CD14-positive monocyte (primary cell): Measurements from ENCODE around the gene ERP27. TPM values are rescaled to one million over a fixed set of nuclear protein-coding genes. Genes with fewer than 3 reads are reported as not detected.
A peak's percentile ranks its signal among the peaks of the same experiment; 100 is the strongest.

Source experiments
- DNase-seq, 3 donors: peaks; one replicate each; pipeline ENCODE4 v3.0.0-alpha.2; 2011 to 2022
- H2AFZ ChIP-seq: 2 replicates; pipeline ENCODE4 v1.6.0; 2012; ENCODE audit warnings: mild to moderate bottlenecking, low read depth, low read length, inconsistent platforms; ENCODE audit not compliant: insufficient read depth, poor library complexity, severe bottlenecking
- H3K27ac ChIP-seq, 2 donors: 1 replicate in 1 of 2; 2 replicates in 1 of 2; pipeline ENCODE4 v1.5.1; 2012 to 2013; ENCODE audit warnings: low read length in 2 of 2, control low read depth in 1 of 2, inconsistent platforms in 1 of 2, low read depth in 1 of 2, mild to moderate bottlenecking in 1 of 2
- H3K27me3 ChIP-seq, 2 donors: one replicate each; pipeline versions ENCODE4 v1.6.0 to v1.6.1; 2011 to 2013; ENCODE audit warnings: low read length in 2 of 2; ENCODE audit not compliant: control insufficient read depth in 2 of 2, insufficient read depth in 2 of 2
- H3K36me3 ChIP-seq, 2 donors: replicated peaks in 1 of 2; 1 replicate in 1 of 2; 2 replicates in 1 of 2; pipeline versions ENCODE4 v1.5.1 to v1.6.1; 2012 to 2013; ENCODE audit warnings: low read length in 2 of 2, control low read depth in 1 of 2, inconsistent platforms in 1 of 2, mild to moderate bottlenecking in 1 of 2; ENCODE audit not compliant: insufficient read depth in 2 of 2, control insufficient read depth in 1 of 2
- H3K4me1 ChIP-seq, 2 donors: 1 replicate in 1 of 2; 2 replicates in 1 of 2; pipeline versions ENCODE4 v1.5.1 to v1.6.1; 2012 to 2013; ENCODE audit warnings: low read length in 2 of 2, control low read depth in 1 of 2, inconsistent platforms in 1 of 2, mild to moderate bottlenecking in 1 of 2, moderate library complexity in 1 of 2; ENCODE audit not compliant: insufficient read depth in 2 of 2, control insufficient read depth in 1 of 2
- H3K4me2 ChIP-seq: replicated peaks from 2 replicates; pipeline ENCODE3; 2012; ENCODE audit warnings: low read length, moderate library complexity, mild to moderate bottlenecking; ENCODE audit not compliant: poor library complexity, severe bottlenecking; ENCODE audit errors: extremely low read depth
- H3K4me3 ChIP-seq, 3 experiments: fragments of 200-600 bp in 1 of 3; sonication (generic) in 1 of 3; replicated peaks in 1 of 3; 1 replicate in 2 of 3; 2 replicates in 1 of 3; pipeline ENCODE4 v1.5.1; 2011 to 2013; ENCODE audit warnings: low read length in 3 of 3, mild to moderate bottlenecking in 3 of 3, control low read depth in 2 of 3, low read depth in 2 of 3, inconsistent platforms in 1 of 3, moderate library complexity in 1 of 3
- H3K79me2 ChIP-seq: 2 replicates; pipeline ENCODE4 v1.6.0; 2012; ENCODE audit warnings: mild to moderate bottlenecking, control low read depth, inconsistent platforms, low read length, moderate library complexity; ENCODE audit not compliant: insufficient read depth
- H3K9ac ChIP-seq: 2 replicates; pipeline ENCODE4 v1.6.0; 2017; ENCODE audit warnings: low read length, mild to moderate bottlenecking; ENCODE audit not compliant: insufficient read depth, poor library complexity, severe bottlenecking
- H3K9me3 ChIP-seq, 2 donors: replicated peaks in 1 of 2; 1 replicate in 1 of 2; 2 replicates in 1 of 2; pipeline versions ENCODE4 v1.5.1 to v1.6.1; 2012 to 2013; ENCODE audit warnings: low read length in 2 of 2, control low read depth in 1 of 2; ENCODE audit not compliant: control insufficient read depth in 1 of 2, insufficient read depth in 1 of 2
- H4K20me1 ChIP-seq: 2 replicates; pipeline ENCODE4 v1.6.0; 2012; ENCODE audit warnings: mild to moderate bottlenecking, low read length, control low read depth, moderate library complexity; ENCODE audit not compliant: insufficient read depth
- H3K27ac Mint-ChIP-seq, 7 donors: one replicate each; pipeline ENCODE4 v1.8.0; 2020; ENCODE audit warnings: mild to moderate bottlenecking in 7 of 7, mixed read lengths in 7 of 7, moderate library complexity in 6 of 7, inconsistent platforms in 2 of 7
- H3K27me3 Mint-ChIP-seq, 3 donors: one replicate each; pipeline ENCODE4 v1.8.0; 2021 to 2022; ENCODE audit warnings: low read depth in 3 of 3, mild to moderate bottlenecking in 3 of 3, mixed read lengths in 3 of 3, moderate library complexity in 3 of 3, inconsistent platforms in 1 of 3
- H3K36me3 Mint-ChIP-seq, 2 donors: one replicate each; pipeline ENCODE4 v1.8.0; 2020; ENCODE audit warnings: mixed read lengths in 2 of 2, inconsistent platforms in 1 of 2, mild to moderate bottlenecking in 1 of 2
- H3K4me1 Mint-ChIP-seq: one replicate; pipeline ENCODE4 v1.8.0; 2020; ENCODE audit warnings: mild to moderate bottlenecking, mixed read lengths
- H3K4me3 Mint-ChIP-seq, 2 donors: one replicate each; pipeline ENCODE4 v1.8.0; 2020; ENCODE audit warnings: mild to moderate bottlenecking in 2 of 2, mixed read lengths in 2 of 2, moderate library complexity in 1 of 2
- H3K9me3 Mint-ChIP-seq, 7 donors: one replicate each; pipeline ENCODE4 v1.8.0; 2020 to 2022; ENCODE audit warnings: mixed read lengths in 7 of 7, mild to moderate bottlenecking in 6 of 7, moderate library complexity in 6 of 7, inconsistent platforms in 2 of 7
- WGBS: methylation state at CpG from one replicate; pipeline ENCODE4 v1.1.5; 2013; ENCODE audit warnings: missing lambda C conversion rate; ENCODE audit not compliant: insufficient coverage; 5-methylcytosine and 5-hydroxymethylcytosine counted together
- intact Hi-C, 2 donors: fragments of 100-400 bp; cut with micrococcal nuclease; formaldehyde crosslinking; loops; one replicate each; pipeline versions ENCODE4 v1.15.0 to v1.15.1; 2023
- polyA plus RNA-seq, 3 donors: library from polyadenylated mRNA; depleted of rRNA in 1 of 3; unstranded in 2 of 3; stranded (reverse) in 1 of 3; fragments of 300-500 nt in 2 of 3; fragments of >200 nt in 1 of 3; fragmentation: Illumina TruSeq in 2 of 3; gene quantifications; 1 replicate in 2 of 3; 2 replicates in 1 of 3; pipeline ENCODE4 v1.2.3, GENCODE V29; 2012 to 2021
- TF ChIP-seq, protein P1 (sequence below): fragments of 200-600 bp; IDR thresholded peaks from one replicate; pipeline ENCODE4 v1.8.0; 2022; ENCODE audit warnings: antibody characterized with exemption, mild to moderate bottlenecking

The ERP27 gene
- polyA plus RNA-seq, 3 donors, result 2.5 to 7.2 (median 2.5) TPM

GRCh38 chr12:14975457-14975856, 37.1 kb upstream of the ERP27 start:
- no peak overlapping the region for H3K9ac ChIP-seq
- no peaks in the 10 kb centered on the region for H3K9me3 ChIP-seq
- H3K36me3 Mint-ChIP-seq, result no peaks in the 10 kb centered on the region
- H3K4me3 ChIP-seq, result peak overlapping the region in 1 of 3 experiments; percentile 31
- H4K20me1 ChIP-seq, result no peaks in the 10 kb centered on the region
- no peaks in the 10 kb centered on the region for H3K27me3 ChIP-seq
- peak in 2 of 3 donors; percentile 72 to 78 for DNase-seq
- H3K9me3 Mint-ChIP-seq, result no peaks in the 10 kb centered on the region
- H3K27ac ChIP-seq, result peak overlapping the region; percentile 67 to 82
- H3K27me3 Mint-ChIP-seq, result no peaks in the 10 kb centered on the region
- peak overlapping the region; percentile 80 to 94 (median 86) for H3K27ac Mint-ChIP-seq
- peaks cover 58% of the 10 kb centered on the region for H3K4me1 Mint-ChIP-seq
- H3K79me2 ChIP-seq, result peaks cover 4% of the 10 kb centered on the region
- intact Hi-C loops, result no loop called here
- peak overlapping the region; percentile 59 for H2AFZ ChIP-seq
- 13% methylated on average over 2 of the region's 4 CpGs for WGBS
- H3K36me3 ChIP-seq, result no peaks in the 10 kb centered on the region
- peaks cover 53 to 56% of the 10 kb centered on the region in 2 donors for H3K4me1 ChIP-seq
- TF ChIP-seq, protein P1, sequence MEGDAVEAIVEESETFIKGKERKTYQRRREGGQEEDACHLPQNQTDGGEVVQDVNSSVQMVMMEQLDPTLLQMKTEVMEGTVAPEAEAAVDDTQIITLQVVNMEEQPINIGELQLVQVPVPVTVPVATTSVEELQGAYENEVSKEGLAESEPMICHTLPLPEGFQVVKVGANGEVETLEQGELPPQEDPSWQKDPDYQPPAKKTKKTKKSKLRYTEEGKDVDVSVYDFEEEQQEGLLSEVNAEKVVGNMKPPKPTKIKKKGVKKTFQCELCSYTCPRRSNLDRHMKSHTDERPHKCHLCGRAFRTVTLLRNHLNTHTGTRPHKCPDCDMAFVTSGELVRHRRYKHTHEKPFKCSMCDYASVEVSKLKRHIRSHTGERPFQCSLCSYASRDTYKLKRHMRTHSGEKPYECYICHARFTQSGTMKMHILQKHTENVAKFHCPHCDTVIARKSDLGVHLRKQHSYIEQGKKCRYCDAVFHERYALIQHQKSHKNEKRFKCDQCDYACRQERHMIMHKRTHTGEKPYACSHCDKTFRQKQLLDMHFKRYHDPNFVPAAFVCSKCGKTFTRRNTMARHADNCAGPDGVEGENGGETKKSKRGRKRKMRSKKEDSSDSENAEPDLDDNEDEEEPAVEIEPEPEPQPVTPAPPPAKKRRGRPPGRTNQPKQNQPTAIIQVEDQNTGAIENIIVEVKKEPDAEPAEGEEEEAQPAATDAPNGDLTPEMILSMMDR, result no peak
- peak overlapping the region; percentile 52 for H3K4me2 ChIP-seq
- H3K4me3 Mint-ChIP-seq, result peak overlapping the region in 1 of 2 donors; percentile 54

DNA sequence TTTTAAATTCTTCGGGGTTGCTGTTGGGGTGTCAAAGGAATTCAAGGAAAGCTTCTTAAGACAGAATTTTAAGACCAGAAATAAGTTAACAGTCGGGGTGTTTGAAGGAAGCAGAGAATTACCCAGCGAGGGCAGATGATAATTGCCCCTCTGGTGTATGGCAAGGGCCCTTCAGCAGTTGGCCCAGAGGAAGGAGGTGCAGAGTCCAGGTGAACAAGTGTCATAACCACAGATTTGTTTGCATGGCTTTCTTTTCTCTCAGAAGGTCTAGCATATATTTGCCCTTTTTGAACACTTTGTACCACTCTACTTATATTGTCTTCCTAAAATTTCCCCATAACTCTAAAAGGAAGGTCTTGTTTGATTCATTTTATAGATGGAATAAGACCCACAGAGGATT, 36.3 kb upstream of the ERP27 start:
- H3K4me1 ChIP-seq, result peaks cover 45 to 48% of the 10 kb centered on the region in 2 donors
- Mint-ChIP-seq H3K9me3 (no peaks in the 10 kb centered on the region), H3K27me3 (no peaks in the 10 kb centered on the region), H3K4me3 (no peak overlapping the region), H3K36me3 (no peaks in the 10 kb centered on the region), H3K4me1 (peaks cover 50% of the 10 kb centered on the region), H3K27ac (peak overlapping the region in 6 of 7 donors; percentile 41 to 82 (median 62))
- H3K79me2 ChIP-seq, result peaks cover 4% of the 10 kb centered on the region
- H4K20me1 ChIP-seq, result no peaks in the 10 kb centered on the region
- no peak overlapping the region for H3K9ac ChIP-seq
- H3K36me3 ChIP-seq, result no peaks in the 10 kb centered on the region
- no peaks in the 10 kb centered on the region for H3K27me3 ChIP-seq
- no peak overlapping the region for H2AFZ ChIP-seq
- H3K4me2 ChIP-seq, result peak overlapping the region; percentile 1
- 65% methylated on average over 3 of the region's 3 CpGs for WGBS
- no peaks in the 10 kb centered on the region for H3K9me3 ChIP-seq
- H3K4me3 ChIP-seq, result peak overlapping the region in 1 of 3 experiments; percentile 6
- no peak for DNase-seq
- peak overlapping the region in 1 of 2 donors; percentile 82 for H3K27ac ChIP-seq
- intact Hi-C loops, result no loop called here
- TF ChIP-seq, protein P1, result no peak
